HCT116 (cell line): ENCODE measurements around the gene DHH.

ENCODE experiments used
- CTCF ChIP-seq, 3 experiments: fragments of 200-600 bp in 1 of 3; sonication (generic) in 1 of 3; IDR thresholded peaks in 2 of 3; conservative IDR thresholded peaks in 1 of 3; 2 replicates each; pipeline ENCODE4 v1.5.1; 2012 to 2017; ENCODE audit warnings: low read depth in 2 of 3, low read length in 2 of 3, antibody characterized with exemption in 1 of 3, borderline replicate concordance in 1 of 3, control low read depth in 1 of 3, mild to moderate bottlenecking in 1 of 3, mixed read lengths in 1 of 3, mixed run types in 1 of 3, moderate library complexity in 1 of 3; ENCODE audit not compliant: insufficient read depth in 1 of 3
- EZH2 ChIP-seq: fragments of 200-600 bp; sonication (generic); IDR thresholded peaks from 2 replicates; pipeline ENCODE4 v1.6.1; 2017; ENCODE audit warnings: antibody characterized with exemption, mixed run types
- JUND ChIP-seq: IDR thresholded peaks from 2 replicates; pipeline ENCODE4 v1.6.1; 2012
- POLR2A ChIP-seq: IDR thresholded peaks from 2 replicates; pipeline ENCODE4 v1.7.0; 2011; ENCODE audit warnings: borderline replicate concordance; ENCODE audit not compliant: insufficient read depth, insufficient read length; ENCODE audit errors: extremely low read depth
- POLR2AphosphoS5 ChIP-seq: IDR thresholded peaks from 2 replicates; pipeline ENCODE4 v1.6.1; 2011; ENCODE audit warnings: mild to moderate bottlenecking, low read depth, low read length, moderate library complexity
- RAD21 ChIP-seq: IDR thresholded peaks from 2 replicates; pipeline ENCODE4 v1.6.1; 2012; ENCODE audit warnings: low read depth, mild to moderate bottlenecking
- SIN3A ChIP-seq: IDR thresholded peaks from 2 replicates; pipeline ENCODE4 v1.6.1; 2012; ENCODE audit warnings: low read depth
- SRF ChIP-seq: IDR thresholded peaks from 2 replicates; pipeline ENCODE4 v1.6.1; 2012; ENCODE audit warnings: low read depth
- TCF7L2 ChIP-seq: IDR thresholded peaks from 2 replicates; pipeline ENCODE4 v1.7.0; 2011; ENCODE audit warnings: borderline replicate concordance, inconsistent platforms; ENCODE audit not compliant: insufficient read depth, insufficient read length; ENCODE audit errors: extremely low read depth
- YY1 ChIP-seq: IDR thresholded peaks from 2 replicates; pipeline ENCODE4 v1.6.1; 2011; ENCODE audit warnings: low read length, low read depth, moderate library complexity, mild to moderate bottlenecking; ENCODE audit not compliant: insufficient replicate concordance; ENCODE audit errors: extremely low read depth
- ZBTB33 ChIP-seq: IDR thresholded peaks from 2 replicates; pipeline ENCODE4 v1.6.1; 2011; ENCODE audit warnings: mild to moderate bottlenecking, low read length, moderate library complexity; ENCODE audit not compliant: insufficient replicate concordance; ENCODE audit errors: extremely low read depth
- TF ChIP-seq, protein P1 (sequence below): IDR thresholded peaks from 2 replicates; pipeline ENCODE4 v1.6.1; 2012; ENCODE audit warnings: low read depth

- TF ChIP-seq POLR2AphosphoS5 (no peak), TCF7L2 (no peak), CTCF (IDR thresholded peaks at IDR 0.05 in 2 of 3, conservative IDR thresholded peaks at IDR 0.05 in 1 of 3; ENCODE audit: borderline replicate concordance in 1 of 3, insufficient read depth in 1 of 3, low read depth in 2 of 3, low read length in 2 of 3) (no peak), ZBTB33 (no peak), YY1 (no peak), RAD21 (no peak), SIN3A (no peak), POLR2A (no peak), EZH2 (no peak), JUND (no peak), SRF (no peak)
- TF ChIP-seq, protein P1, sequence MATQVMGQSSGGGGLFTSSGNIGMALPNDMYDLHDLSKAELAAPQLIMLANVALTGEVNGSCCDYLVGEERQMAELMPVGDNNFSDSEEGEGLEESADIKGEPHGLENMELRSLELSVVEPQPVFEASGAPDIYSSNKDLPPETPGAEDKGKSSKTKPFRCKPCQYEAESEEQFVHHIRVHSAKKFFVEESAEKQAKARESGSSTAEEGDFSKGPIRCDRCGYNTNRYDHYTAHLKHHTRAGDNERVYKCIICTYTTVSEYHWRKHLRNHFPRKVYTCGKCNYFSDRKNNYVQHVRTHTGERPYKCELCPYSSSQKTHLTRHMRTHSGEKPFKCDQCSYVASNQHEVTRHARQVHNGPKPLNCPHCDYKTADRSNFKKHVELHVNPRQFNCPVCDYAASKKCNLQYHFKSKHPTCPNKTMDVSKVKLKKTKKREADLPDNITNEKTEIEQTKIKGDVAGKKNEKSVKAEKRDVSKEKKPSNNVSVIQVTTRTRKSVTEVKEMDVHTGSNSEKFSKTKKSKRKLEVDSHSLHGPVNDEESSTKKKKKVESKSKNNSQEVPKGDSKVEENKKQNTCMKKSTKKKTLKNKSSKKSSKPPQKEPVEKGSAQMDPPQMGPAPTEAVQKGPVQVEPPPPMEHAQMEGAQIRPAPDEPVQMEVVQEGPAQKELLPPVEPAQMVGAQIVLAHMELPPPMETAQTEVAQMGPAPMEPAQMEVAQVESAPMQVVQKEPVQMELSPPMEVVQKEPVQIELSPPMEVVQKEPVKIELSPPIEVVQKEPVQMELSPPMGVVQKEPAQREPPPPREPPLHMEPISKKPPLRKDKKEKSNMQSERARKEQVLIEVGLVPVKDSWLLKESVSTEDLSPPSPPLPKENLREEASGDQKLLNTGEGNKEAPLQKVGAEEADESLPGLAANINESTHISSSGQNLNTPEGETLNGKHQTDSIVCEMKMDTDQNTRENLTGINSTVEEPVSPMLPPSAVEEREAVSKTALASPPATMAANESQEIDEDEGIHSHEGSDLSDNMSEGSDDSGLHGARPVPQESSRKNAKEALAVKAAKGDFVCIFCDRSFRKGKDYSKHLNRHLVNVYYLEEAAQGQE: no peak
These were observed 52.6 kb downstream of the DHH start for GRCh38 chr12:49041881-49042484.
